HG03280 (cell line): ENCODE results near the gene PTPN1.
"Not testable (repeated sequence)": the region's sequence is repeated elsewhere in the genome, so short reads cannot be mapped to it uniquely, and the experiment has no call there.

ENCODE experiments used
- ATAC-seq: cut with Tn5 transposase; IDR thresholded peaks from one replicate; pipeline ENCODE4 v1.9.1; 2021; ENCODE audit warnings: mild to moderate bottlenecking, moderate library complexity; ENCODE audit not compliant: unreplicated experiment

PTPN1 gene

GRCh38 chr20:50552979-50553378, 42.8 kb downstream of the PTPN1 start:
- ATAC-seq = no peak

GRCh38 chr20:50554694-50555579, 44.8 kb downstream of the PTPN1 start:
- ATAC-seq = no peak

- no peak for ATAC-seq
Observed at GRCh38 chr20:50555662-50556061, 45.5 kb downstream of the PTPN1 start.

DNA sequence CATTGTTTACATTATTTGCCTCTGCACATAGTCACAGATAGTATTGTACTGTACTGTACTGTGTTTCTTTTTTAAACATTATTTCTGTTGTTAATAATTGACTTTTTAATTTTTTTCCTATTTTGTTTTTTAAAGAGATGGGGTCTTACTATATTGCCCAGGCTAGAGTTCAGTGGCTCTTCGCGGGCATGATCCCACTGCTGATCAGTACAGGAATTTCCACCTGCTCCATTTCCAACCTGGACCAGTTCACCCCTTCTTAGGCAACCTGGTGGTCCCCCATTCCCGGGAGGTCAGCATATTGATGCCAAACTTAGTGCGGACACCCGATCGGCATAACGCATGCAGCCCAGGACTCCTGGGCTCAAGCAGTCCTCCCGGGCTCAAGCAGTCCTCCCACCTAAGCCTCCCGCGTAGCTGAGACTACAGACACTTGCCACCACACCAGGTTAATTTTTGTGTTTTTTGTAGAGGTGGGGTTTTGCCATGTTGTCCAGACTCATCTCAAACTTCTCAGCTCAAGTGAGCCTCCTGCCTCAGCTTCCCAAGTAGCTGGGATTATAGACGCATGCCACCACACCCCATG, 47.5 kb downstream of the PTPN1 start:
- ATAC-seq = no peak

- no peak for ATAC-seq
Observed at GRCh38 chr20:50558483-50558925, 48.3 kb downstream of the PTPN1 start.

GRCh38 chr20:50559149-50559548, 49.0 kb downstream of the PTPN1 start:
- ATAC-seq = no peak

- no peak for ATAC-seq
Observed at GRCh38 chr20:50559856-50560638, 49.9 kb downstream of the PTPN1 start.

DNA sequence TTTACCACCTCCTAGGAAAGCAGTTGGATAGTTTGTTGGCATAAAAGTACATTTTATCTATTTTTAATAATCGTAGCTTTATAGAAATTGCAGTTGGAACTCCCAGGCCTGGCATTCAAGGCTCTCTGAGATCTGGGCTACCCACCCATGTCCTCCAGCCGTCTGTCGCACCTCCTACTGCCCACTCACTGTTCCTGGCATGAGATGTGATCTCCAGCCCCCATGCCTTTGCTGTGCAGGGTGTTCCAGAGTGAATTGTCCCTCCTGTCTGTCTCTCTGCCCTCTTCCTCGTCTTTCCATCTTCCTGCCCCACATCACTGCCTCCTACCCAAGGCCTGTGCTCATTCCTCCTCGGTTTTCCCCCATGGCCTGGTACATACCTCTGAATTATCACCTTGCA, 50.7 kb downstream of the PTPN1 start:
- ATAC-seq = no peak

DNA sequence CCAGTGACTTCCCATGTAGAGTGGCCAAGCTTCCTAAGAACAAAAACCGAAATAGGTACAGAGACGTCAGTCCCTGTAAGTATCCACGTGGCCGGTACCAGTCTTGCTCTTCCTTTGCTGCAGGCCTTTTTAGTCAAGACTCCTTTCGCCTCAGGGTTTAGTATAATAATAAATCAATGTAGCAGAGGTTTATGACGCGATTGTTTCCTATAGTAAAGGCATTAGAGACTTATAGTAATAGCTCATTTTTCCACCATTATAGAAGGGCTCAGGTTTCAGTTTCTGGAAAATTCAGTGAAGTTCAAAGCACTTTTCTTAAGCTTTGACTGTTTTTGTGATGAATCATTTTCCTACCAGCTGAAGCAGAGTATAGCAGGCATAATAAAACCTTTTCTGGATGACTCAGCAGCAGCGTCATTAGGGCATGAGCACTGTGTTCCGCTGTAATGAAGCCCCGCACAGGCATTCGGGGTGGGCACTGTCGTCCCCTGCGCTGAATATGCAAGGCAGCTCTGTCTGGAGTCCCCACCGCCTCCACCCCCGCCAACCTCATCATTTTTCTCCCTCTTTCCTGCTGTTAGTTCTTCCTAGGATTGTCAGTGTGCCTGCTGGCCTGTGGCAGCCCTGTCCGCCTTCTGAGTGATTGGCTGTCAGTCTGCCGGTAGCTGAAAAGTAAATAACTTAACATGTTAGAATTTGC, 51.3 kb downstream of the PTPN1 start:
- ATAC-seq = no peak

DNA sequence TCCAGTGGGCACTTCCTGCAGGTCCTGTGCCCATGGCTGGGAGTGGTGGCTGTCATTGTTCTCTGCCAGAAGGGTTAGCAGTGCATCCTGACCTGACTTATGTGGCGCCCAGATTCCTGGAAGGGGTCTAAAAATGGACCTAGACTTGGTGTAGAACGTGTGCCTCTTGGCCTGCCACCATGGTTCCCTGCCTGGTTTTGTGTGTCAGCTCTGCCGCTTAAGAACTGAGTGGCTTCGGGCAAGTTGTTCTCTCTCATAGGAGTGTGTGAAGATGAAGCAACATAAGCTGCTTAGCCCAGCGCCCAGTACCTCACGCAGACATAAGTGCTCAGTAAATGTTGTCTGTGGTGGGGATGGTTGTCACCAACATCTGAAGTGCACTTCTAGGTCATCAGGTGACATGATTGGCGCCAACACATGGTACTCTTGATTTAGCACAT, 52.1 kb downstream of the PTPN1 start:
- ATAC-seq = no peak

GRCh38 chr20:50563133-50563944, 53.2 kb downstream of the PTPN1 start:
- ATAC-seq = no peak

- ATAC-seq = no peak
Observed at GRCh38 chr20:50565383-50565782, 55.2 kb downstream of the PTPN1 start.

DNA sequence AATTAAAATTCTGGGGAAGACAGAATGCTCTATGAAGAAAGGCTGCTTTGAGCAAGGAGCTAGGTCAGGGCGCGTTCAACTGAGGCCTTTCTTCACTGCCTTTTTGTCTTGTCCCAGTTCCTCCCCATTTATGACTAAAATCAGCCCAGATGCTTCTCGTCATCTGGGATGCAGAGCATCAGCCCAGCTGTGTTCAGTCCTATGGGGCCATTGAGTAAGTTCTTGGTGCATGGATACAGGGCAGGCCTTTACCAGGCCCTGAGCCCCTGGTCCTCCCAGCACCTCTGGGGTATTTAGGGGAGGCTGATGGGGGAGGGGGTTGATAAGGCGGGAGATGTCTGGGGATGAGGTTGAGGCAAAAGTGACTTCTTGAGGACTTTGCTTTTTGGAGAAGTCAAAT, 55.7 kb downstream of the PTPN1 start:
- ATAC-seq = no peak

GRCh38 chr20:50567860-50568548, 57.8 kb downstream of the PTPN1 start:
- no peak for ATAC-seq

- ATAC-seq = no peak
Observed at GRCh38 chr20:50568549-50568942, 58.4 kb downstream of the PTPN1 start.

- ATAC-seq = not testable (repeated sequence)
Observed at GRCh38 chr20:50569487-50569863, 59.3 kb downstream of the PTPN1 start.

DNA sequence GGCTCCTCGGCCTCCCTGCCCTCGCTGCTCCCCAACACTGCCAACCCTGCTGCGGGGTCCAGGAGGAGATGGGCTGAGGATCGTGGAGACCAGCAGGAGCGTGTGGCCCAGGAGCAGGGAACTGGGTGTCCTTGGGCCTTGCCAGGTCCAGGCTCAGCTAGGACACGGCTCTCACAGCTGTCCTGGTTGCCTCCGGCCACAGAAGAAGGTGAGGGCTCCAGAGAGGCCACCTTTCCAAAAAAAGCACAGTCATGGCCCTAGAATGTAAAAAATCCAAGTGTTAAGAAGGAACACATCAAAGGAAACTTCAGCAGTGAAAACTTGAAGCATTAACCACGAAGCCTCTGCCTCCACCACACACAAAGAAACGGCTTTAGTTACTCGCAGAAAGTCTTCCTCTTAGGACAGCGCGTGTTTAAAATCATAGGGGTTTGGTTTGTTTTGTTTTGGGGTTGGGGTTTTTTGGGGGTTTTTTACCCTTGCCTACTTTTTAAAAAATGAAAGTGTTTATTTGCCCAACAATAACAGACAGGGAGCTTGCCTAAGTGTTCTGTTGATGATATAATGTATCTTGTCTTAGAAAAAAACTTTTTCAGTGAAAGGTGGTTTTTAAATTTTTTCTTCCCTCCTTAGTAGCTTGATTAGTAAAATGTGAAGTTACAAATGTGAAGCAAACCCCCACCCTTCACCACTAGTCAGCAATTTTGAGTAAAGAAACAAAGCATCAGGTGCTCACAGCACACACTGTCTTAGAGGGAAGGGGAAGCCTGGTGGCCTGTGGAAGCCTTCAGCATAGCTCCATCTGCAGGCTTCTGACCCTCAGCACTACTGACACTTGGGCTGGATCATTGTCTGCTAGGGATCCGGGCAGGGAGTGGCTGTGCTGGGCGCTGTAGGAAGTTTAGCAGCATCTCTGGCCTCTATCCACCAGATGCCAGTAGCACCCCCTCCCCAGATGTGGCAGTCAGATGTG, 60.0 kb downstream of the PTPN1 start:
- peak; percentile 61 for ATAC-seq

DNA sequence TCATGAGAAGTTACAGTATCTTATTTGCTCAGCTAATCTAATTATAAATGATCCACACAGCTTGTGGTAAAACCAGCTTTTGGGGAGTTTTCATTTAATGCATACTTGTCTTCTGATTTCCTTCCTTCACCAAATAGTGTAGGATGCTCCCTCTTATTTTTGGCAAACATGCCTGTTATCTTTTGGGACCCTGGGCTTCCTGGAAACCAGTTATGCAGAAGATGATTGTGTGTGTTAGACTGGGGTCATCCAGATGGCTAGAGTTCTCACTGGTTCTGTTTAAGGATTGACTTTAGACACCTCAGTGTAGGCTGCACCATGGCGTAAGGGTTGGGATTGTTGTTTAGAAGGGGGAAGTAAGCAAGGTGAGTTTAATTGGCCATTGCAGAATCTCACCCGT, 61.3 kb downstream of the PTPN1 start:
- ATAC-seq = no peak
